Gastrocnemius medialis (tissue), 4 donors: ENCODE data around the gene KRT3.

Experiments
- POLR2A ChIP-seq, 2 donors: fragments of 450-650 bp; IDR thresholded peaks; one replicate each; pipeline ENCODE4 v1.6.1; 2017; ENCODE audit warnings: antibody characterized with exemption in 2 of 2, mild to moderate bottlenecking in 2 of 2, moderate library complexity in 2 of 2
- TF ChIP-seq, protein P1 (sequence below), 5 experiments: fragments of 450-650 bp in 3 of 5; fragments of 200-600 bp in 2 of 5; sonication (generic) in 2 of 5; IDR thresholded peaks in 4 of 5; conservative IDR thresholded peaks in 1 of 5; 1 replicate in 4 of 5; 2 replicates in 1 of 5; pipeline ENCODE4 v1.5.1; 2016 to 2019; ENCODE audit warnings: antibody characterized with exemption in 5 of 5, mild to moderate bottlenecking in 3 of 5, moderate library complexity in 3 of 5

DNA sequence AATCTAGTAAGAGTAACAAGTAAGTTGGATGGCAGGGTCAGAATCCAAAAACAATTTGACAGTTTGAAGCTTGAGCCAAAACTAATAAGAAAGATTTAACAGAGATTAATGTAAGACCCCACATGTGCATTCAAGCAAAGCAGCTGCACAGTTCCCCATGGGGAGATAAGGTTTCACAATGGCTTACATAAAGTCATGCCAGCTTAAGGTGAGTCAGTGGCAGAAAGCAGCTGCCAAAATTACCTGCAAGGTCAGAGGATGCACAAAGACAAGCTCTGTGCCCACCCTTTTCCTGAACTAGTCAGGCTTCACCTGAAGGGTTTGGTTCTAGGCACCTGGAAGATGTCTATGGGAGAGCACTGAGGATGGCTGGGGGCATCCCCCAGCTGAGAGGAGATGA lies 56.0 kb downstream of the KRT3 start:
- TF ChIP-seq, protein P1, sequence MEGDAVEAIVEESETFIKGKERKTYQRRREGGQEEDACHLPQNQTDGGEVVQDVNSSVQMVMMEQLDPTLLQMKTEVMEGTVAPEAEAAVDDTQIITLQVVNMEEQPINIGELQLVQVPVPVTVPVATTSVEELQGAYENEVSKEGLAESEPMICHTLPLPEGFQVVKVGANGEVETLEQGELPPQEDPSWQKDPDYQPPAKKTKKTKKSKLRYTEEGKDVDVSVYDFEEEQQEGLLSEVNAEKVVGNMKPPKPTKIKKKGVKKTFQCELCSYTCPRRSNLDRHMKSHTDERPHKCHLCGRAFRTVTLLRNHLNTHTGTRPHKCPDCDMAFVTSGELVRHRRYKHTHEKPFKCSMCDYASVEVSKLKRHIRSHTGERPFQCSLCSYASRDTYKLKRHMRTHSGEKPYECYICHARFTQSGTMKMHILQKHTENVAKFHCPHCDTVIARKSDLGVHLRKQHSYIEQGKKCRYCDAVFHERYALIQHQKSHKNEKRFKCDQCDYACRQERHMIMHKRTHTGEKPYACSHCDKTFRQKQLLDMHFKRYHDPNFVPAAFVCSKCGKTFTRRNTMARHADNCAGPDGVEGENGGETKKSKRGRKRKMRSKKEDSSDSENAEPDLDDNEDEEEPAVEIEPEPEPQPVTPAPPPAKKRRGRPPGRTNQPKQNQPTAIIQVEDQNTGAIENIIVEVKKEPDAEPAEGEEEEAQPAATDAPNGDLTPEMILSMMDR (IDR thresholded peaks at IDR 0.05 in 4 of 5, conservative IDR thresholded peaks at IDR 0.05 in 1 of 5) = no peak
- no peak for TF ChIP-seq POLR2A (IDR thresholded peaks at IDR 0.05)
